ENCODE measurements around the gene PRLR.

DNA sequence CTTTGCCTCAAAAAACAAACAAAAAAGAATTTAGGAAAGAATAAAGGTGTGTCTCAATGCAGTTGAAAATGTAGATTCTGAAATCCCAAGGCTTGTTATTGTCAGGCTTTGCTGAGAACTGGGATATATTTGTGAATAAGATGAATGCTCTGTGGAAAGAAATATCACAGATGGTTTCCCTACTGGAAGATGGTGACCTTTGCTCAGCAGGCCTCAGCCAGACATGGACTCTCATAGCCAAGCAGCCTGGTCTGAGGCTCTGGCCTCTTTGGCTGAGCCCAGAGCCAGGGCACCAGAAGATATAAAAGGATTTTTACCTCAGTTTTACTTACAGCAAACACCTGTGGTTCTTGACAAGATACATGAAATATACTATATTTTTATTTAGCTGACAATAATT is 219.6 kb downstream of the PRLR start:
- no peak for TF ChIP-seq CTCF (IDR thresholded peaks at IDR 0.05; ENCODE audit: insufficient read depth, low read depth, low read length)
- no peak for TF ChIP-seq EZH2 (IDR thresholded peaks at IDR 0.05; ENCODE audit: insufficient read depth, low read length)

Measured in astrocyte (in vitro differentiated cells and primary cell).